Transverse colon (tissue), 4 donors: Measurements from ENCODE around the gene SOX2.

Source experiments
- EP300 ChIP-seq: sonication (generic); formaldehyde crosslinking; IDR thresholded peaks from one replicate; pipeline ENCODE4 v1.6.1; 2017; ENCODE audit warnings: antibody characterized with exemption, low read depth
- POLR2A ChIP-seq: fragments of 450-650 bp; IDR thresholded peaks from one replicate; pipeline ENCODE4 v1.6.1; 2016; ENCODE audit warnings: antibody characterized with exemption, mild to moderate bottlenecking, moderate library complexity
- POLR2AphosphoS5 ChIP-seq, 3 donors: sonication (generic); formaldehyde crosslinking; IDR thresholded peaks; one replicate each; pipeline ENCODE4 v1.6.1; 2016; ENCODE audit warnings: antibody characterized with exemption in 3 of 3
- TF ChIP-seq, protein P1 (sequence below), 5 experiments: fragments of 200-600 bp in 3 of 5; fragments of 450-650 bp in 2 of 5; sonication (generic) in 3 of 5; IDR thresholded peaks; 1 replicate in 2 of 5; 2 replicates in 3 of 5; pipeline ENCODE4 v1.5.1; 2016 to 2017; ENCODE audit warnings: antibody characterized with exemption in 5 of 5, inconsistent platforms in 3 of 5, mild to moderate bottlenecking in 2 of 5, moderate library complexity in 1 of 5

DNA sequence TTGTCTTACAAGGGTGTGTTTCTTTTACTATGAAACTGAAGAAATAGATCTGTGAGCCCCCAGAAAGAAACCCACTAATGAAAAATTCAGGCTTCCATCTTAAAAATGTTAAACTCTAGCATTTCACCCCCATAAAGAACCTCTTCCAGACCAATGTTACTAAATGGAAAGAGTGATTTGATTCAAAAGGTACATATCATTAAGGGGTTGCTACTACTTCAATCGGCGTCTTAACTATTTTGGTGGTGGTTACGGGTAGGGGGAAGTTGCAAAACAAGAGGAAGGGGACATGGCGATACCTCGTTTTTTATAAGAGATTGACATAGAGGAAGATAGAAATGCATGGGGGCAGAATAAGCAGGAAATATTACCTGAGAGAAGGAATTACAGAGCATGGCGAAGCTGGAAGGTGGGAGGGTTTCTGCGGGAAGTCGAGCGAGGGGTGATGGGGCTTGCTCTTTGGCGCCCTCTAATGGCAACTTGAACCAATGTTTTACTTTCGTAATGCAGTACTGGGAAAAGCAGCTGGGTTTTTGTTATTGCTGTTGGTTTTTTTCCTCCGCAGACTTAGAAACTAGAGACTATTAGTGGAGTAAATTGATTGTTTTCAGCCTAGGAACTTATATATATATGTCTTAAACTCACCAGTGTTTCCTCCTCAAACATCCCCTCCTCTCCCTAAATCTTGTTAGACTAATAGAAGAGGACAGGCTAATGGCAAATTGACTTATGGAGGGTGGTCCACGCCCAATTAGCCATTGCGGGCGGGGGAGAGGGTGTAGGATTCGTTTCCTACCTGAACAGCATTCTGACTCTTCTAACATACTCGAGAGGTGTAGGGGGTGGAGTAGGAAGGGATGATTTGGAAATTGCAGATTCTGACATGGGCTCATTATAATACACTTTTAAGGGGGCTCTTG lies 11.3 kb upstream of the SOX2 start:
- no peak for TF ChIP-seq EP300
- no peak for TF ChIP-seq POLR2A
- TF ChIP-seq, protein P1, sequence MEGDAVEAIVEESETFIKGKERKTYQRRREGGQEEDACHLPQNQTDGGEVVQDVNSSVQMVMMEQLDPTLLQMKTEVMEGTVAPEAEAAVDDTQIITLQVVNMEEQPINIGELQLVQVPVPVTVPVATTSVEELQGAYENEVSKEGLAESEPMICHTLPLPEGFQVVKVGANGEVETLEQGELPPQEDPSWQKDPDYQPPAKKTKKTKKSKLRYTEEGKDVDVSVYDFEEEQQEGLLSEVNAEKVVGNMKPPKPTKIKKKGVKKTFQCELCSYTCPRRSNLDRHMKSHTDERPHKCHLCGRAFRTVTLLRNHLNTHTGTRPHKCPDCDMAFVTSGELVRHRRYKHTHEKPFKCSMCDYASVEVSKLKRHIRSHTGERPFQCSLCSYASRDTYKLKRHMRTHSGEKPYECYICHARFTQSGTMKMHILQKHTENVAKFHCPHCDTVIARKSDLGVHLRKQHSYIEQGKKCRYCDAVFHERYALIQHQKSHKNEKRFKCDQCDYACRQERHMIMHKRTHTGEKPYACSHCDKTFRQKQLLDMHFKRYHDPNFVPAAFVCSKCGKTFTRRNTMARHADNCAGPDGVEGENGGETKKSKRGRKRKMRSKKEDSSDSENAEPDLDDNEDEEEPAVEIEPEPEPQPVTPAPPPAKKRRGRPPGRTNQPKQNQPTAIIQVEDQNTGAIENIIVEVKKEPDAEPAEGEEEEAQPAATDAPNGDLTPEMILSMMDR (IDR thresholded peaks at IDR 0.05), result peak; percentile 58 to 92 (median 80)
- TF ChIP-seq POLR2AphosphoS5 (IDR thresholded peaks at IDR 0.05), result no peak
